Skin epidermis (tissue), 12 donors: ENCODE data around the gene RPA1.
"Not testable (repeated sequence)": the region's sequence is repeated elsewhere in the genome, so short reads cannot be mapped to it uniquely, and the experiment has no call there.

ENCODE experiments used
- H3K27ac ChIP-seq, 21 experiments: fragments of 200-600 bp; sonication (generic) in 11 of 21; one replicate each; pipeline ENCODE4 v1.5.0; 2020; ENCODE audit warnings: mild to moderate bottlenecking in 3 of 21, inconsistent platforms in 2 of 21, moderate library complexity in 2 of 21
- H3K4me3 ChIP-seq, 7 experiments: fragments of 200-600 bp; sonication (generic) in 2 of 7; one replicate each; pipeline ENCODE4 v1.5.0; 2020; ENCODE audit warnings: inconsistent platforms in 2 of 7, mild to moderate bottlenecking in 2 of 7, moderate library complexity in 1 of 7

Gene RPA1

GRCh38 chr17:1809815-1810214, 20.0 kb upstream of the RPA1 start:
- H3K27ac ChIP-seq, H3K4me3 ChIP-seq: not testable (repeated sequence)

DNA sequence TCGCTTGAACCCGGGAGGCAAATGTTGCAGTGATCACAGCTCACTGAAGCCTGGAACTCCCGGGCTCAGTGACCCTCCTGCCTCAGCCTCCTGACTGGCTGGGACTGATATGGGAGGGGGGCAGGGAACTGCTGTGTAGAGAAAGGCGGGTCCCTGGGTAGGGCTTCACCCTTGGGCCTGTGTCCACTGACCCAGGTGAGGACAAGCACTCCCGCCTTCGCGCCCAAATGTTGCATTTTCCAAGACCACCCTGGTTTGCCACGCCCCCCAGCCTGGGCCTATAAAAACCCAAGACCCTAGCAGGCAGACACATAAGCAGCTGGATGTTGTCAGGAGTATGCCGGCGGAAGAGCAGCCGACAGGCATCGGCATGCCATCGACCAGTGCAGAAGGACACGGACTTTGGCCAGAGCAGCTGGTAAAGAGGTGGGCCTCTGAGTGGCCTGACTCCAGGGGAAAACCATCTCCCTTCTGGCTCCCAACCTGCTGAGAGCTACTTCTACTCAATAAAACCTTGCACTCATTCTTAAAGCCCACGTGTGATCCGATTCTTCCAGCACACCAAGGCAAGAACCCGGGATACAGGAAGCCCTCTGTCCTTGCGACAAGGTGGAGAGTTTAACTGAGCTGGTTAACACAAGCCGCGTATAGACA, 19.2 kb upstream of the RPA1 start:
- Histone ChIP-seq H3K27ac (no peak overlapping the region), H3K4me3 (no peak overlapping the region)

DNA sequence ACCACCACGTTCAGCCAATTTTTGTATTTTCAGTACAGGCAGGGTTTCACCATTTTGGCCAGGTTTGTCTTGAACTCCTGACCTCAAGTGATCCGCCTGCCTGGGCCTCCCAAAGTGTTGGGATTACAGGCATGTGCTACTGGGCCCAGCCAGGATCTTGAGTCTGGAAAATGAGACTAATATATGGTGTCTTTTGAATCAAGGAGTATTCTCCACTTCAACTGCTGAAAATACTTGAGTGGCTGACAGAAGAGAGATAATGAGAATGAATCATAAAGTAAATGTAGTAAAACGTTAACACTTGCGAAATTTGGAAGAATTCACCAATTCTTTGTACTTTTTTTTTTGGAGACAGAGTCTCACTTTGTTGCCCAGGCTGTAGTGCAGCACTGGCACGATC, 16.7 kb upstream of the RPA1 start:
- no peak overlapping the region for H3K4me3 ChIP-seq
- no peak overlapping the region for H3K27ac ChIP-seq

DNA sequence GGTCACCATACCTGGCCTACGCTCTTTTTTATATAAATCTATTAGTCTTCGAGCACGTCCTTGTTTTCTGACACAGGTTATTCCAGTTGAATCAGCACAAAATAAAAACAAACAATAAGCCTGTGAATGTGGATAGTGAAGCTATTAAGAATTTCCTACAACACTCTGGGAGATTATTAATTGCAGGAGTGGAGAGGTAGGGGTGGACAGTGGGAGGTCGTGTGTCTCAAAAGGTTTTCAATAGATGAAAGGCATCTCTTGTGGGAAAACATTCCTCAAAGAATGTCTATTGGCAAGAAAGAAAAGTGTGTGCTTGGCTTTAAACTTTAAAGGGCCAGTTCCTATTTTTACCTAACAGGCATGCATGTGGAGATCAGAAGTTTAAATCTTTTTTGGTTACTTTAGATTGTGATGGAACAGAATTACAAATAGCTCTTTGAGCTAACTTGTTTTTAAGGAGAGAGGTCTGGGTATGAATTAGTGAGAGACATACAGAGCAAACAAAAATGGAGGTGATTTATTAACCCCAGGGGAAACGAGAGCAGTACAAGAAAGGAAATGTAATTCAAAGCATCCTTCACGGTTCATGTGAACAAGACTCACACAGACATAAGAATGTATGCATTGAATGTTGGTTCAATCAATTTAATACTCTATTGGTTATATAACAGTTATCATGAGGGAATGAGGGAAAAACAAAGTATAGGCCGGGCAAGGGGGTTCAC, 9.1 kb upstream of the RPA1 start:
- peak overlapping the region in 1 of 21 experiments; percentile 25 for H3K27ac ChIP-seq
- H3K4me3 ChIP-seq: no peak overlapping the region

- Histone ChIP-seq H3K27ac (peak overlapping the region; percentile 18 to 90 (median 84)), H3K4me3 (peak overlapping the region; percentile 62 to 96 (median 86))
These were observed 601 bp upstream of the RPA1 start for GRCh38 chr17:1829216-1829591.

DNA sequence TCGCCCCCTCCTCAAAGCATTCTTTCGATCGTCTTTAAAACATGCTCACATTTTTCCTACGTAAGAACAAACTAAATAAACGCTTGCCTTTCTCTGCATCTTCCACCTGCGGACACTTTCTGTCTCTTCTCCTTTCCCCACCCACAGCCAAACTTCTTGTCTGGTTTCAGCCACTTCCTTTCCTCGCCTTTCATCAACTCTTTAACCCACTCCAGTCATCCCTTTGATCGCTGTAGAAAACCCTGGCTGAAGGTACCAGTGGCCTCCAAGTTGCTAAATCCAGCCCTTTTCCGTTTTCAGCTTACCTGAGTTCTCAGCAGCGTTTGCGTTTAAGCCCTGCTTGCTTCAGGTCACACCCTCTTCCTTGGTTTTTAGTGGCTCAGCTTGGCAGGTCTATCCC, 483 bp downstream of the RPA1 start:
- peak overlapping the region in 20 of 21 experiments; percentile 63 to 90 (median 86) for H3K27ac ChIP-seq
- peak overlapping the region; percentile 62 to 96 (median 86) for H3K4me3 ChIP-seq

- Histone ChIP-seq H3K27ac (no peak overlapping the region), H3K4me3 (no peak overlapping the region)
These were observed 4.8 kb downstream of the RPA1 start for GRCh38 chr17:1834380-1835149.

- no peak overlapping the region for H3K27ac ChIP-seq
- no peak overlapping the region for H3K4me3 ChIP-seq
These were observed 9.7 kb downstream of the RPA1 start for GRCh38 chr17:1839516-1839915.

GRCh38 chr17:1843947-1844346, 14.1 kb downstream of the RPA1 start:
- H3K4me3 ChIP-seq: no peak overlapping the region
- H3K27ac ChIP-seq: no peak overlapping the region

GRCh38 chr17:1847191-1847590, 17.4 kb downstream of the RPA1 start:
- Histone ChIP-seq H3K27ac (no peak overlapping the region), H3K4me3 (no peak overlapping the region)

DNA sequence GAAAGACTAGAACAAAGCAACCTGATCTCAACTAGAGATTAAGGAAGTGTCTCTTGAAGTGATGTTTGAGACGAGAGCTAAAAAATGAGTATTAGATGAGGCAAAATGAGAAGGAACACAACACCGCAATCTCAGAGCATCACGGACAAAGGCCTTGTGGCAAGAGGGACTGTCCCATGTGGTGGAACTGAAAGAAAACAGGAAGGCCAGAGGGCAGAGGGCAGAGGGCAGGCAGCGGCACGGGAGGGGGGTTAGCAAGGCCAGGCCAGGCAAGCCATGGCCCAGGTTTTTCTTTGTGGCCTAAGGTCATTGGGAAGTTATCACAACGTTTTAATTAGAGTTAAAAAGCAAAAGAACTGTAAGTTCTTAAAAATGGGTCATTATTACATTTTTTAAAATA, 22.5 kb downstream of the RPA1 start:
- no peak overlapping the region for H3K27ac ChIP-seq
- H3K4me3 ChIP-seq: no peak overlapping the region

DNA sequence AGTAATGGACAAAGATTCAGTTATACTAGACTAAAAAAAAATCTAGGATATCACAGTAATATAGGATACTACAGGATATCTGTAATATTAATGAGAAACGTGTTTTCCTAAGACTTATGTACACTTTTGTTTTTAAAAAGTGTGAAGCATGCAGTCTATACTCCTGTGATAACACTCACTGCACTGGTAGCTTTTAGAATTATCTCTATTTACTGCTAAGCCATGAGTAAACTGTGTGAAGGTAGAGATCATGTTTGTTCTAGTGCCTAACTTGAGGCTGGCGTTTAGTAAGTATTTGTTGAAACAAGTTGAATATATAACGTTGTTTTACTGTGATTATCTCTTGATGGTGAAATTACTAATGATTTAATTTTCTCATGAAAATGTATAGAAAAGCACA, 23.9 kb downstream of the RPA1 start:
- no peak overlapping the region for H3K4me3 ChIP-seq
- no peak overlapping the region for H3K27ac ChIP-seq

DNA sequence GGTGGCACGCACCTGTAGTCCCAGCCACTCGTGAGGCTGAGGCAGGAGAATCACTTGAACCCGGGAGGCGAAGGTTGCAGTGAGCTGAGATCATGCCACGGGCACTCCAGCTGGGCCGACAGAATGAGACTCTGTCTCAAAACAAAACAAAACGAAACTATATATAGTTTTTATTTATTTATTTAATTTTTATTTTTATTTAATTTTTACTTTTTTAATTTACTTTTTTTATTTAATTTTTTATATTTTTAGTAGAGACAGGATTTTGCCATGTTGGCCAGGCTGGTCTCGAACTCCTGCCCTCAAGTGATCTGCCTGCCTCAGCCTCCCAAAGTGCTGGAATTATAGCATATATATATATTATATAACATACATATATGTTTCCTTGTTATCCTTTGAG, 26.7 kb downstream of the RPA1 start:
- not testable (repeated sequence) for H3K27ac ChIP-seq, H3K4me3 ChIP-seq

DNA sequence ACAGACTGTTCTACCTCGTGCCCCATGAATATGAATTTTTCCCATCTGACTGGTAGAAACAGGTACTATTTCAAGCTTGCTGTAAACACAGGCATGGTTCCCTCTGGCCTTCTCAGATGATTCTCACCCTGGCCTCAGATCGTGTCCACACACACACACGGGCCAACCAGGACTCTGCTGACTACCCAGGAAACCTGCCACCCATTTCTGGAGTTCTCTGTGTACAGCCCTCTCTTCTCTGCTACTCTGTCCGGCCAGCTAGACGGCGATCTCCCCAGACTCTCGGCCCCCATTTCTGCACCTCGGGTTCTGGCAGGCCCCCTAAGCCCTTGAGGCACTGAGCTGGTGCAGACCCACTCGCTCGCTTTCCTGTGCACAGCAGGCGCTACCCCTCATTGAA, 31.2 kb downstream of the RPA1 start:
- H3K27ac ChIP-seq: peak overlapping the region in 1 of 21 experiments; percentile 7
- H3K4me3 ChIP-seq: no peak overlapping the region

DNA sequence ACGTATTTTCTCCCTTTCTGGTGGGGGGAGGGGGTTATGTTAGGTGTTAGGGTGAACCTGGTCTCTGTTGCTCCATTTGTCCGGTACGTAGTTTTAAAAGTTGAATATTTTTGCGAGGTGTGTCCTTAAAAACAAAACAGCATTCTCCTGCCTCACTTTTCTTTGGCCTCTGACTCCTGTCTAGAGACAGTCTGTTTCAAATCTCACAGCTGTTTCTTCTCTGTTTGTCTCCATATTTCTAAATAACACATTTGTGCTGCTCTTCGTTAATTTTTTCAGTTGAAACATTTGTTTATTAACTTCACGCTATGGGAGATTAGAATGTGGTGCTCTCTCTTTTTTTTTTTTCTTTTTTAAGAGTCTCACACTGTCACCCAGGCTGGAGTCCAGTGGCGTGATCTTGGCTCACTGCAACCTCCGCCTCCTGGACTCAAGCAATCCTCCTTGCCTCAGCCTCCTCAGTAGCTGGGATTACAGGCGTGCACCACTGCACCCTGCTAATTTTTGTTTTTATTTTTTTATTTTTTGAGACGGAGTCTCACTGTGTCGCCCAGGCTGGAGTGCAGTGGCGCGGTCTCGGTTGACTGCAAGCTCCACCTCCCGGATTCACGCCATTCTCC, 31.7 kb downstream of the RPA1 start:
- Histone ChIP-seq H3K4me3 (no peak overlapping the region), H3K27ac (peak overlapping the region in 1 of 21 experiments; percentile 7)

DNA sequence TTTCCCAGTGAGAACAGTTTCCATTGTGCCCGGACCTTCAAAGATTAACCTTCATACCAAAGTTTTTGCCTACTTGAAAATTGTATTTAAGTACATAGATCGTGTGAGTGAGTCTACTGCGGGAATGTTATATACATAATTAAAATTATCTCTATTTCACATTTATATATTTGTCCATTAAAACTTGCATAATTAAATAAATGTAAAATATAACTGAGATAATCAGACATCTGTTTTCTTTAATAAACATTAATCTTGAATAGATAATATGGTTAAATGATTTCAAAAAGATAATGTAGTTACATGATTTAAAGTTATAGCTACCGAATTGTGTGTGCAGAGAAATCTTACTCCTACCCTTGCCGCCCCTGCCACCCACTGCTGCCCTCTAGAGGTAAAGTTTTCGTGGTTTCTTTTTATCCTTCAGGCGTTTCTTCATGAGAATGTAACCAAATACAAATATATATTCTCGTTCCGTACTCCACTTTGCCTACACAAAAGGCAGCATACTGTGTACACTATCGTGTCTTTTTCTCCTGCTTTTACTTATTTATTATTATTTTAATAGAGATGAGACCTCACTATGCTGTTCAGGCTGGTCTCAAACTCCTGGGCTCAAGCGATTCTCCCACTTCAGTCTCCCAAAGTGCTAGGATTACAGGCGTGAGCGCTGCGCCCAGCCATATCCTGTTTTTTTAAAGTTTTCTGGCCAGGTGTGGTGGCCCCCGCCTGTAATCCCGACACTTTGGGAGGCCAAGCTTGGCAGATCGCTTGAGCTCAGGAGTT, 35.6 kb downstream of the RPA1 start:
- Histone ChIP-seq H3K27ac (no peak overlapping the region), H3K4me3 (no peak overlapping the region)

DNA sequence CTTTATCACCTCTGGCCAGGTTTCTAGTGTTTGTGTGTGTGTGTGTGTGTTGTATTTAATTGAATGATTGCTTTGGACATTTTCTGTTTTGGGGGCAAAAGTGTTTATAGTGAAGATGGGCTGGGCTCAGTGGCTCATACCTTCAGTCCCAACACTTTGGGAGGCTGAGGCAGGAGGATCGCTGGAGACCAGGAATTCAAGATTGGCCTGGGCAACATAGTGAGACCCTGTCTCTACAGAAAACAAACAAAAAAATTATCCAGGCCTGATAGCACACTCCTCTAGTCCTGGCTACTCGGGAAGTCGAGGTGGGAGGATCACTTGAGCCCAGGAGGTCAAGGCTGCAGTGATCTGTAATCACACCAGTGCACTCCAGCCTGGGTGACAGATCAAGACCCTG, 37.5 kb downstream of the RPA1 start:
- H3K4me3 ChIP-seq: no peak overlapping the region
- no peak overlapping the region for H3K27ac ChIP-seq

GRCh38 chr17:1868090-1868489, 38.3 kb downstream of the RPA1 start:
- H3K4me3 ChIP-seq: no peak overlapping the region
- no peak overlapping the region for H3K27ac ChIP-seq

DNA sequence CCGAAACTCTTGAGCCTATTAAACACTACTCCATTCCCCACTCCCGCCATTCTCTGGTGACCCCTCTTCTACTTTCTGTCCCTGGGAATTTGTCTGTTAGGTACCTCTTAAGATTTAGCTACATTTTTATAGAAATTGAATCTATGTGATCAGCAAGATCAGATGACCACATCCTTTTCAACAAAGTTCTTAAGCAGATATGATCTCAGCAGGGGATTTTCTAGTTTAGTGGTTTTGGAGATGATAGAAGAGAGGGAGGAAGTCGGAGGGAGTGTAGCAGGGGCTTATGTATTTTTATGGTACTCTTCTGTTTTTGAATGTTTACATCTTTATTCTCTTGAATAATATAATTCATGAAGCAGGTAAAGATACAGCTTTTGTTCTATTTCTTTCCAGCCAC, 40.8 kb downstream of the RPA1 start:
- H3K27ac ChIP-seq: peak overlapping the region in 2 of 21 experiments; percentile 24 to 69
- H3K4me3 ChIP-seq: no peak overlapping the region

- H3K27ac ChIP-seq: peak overlapping the region in 1 of 21 experiments; percentile 69
- no peak overlapping the region for H3K4me3 ChIP-seq
These were observed 42.0 kb downstream of the RPA1 start for GRCh38 chr17:1871756-1872155.
